Stimulated activated naive CD8-positive, alpha-beta T cell treated with anti-CD3 and anti-CD28 coated beads, Interleukin-15, Interleukin-2, amounts not matched to agents 100 U/mL and 50 U/mL, for 24 hours (primary cell): ENCODE data around the gene COL13A1.

Source experiments
- ATAC-seq: fragments of 150-1000 bp; cut with Tn5 transposase; one replicate; pipeline ENCODE4 v1.10.0; 2021
- DNase-seq: peaks from one replicate; pipeline ENCODE4 v3.0.0; 2021

Gene COL13A1

GRCh38 chr10:69968830-69969229, 167.1 kb downstream of the COL13A1 start:
- ATAC-seq, result no peak
- no peak for DNase-seq

- ATAC-seq (no peak), DNase-seq (no peak)
Observed at GRCh38 chr10:69969977-69970376, 168.3 kb downstream of the COL13A1 start.

DNA sequence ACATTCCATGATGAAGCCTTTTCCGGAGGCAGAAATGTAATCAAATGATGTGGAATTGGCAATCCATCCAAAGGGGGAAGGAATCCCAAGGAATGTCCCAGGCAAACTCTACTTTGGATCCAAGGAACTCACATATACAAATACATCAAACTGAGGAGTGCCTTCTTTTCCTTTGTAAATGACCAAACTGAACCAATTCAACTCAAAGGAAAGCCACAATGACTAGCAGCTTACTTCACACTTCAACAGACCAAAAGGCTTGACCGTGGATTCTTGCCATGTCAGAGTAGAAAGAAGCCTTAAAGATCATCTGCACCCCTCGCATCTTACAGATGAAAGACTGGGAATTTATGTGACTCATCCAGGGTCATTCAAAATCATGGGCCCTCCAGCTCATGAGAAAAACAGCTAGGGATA, 171.3 kb downstream of the COL13A1 start:
- DNase-seq (no peak), ATAC-seq (no peak)

GRCh38 chr10:69973678-69974077, 172.0 kb downstream of the COL13A1 start:
- DNase-seq, result no peak
- no peak for ATAC-seq

GRCh38 chr10:69974551-69975155, 172.9 kb downstream of the COL13A1 start:
- DNase-seq (no peak), ATAC-seq (no peak)

- DNase-seq (no peak), ATAC-seq (no peak)
Observed at GRCh38 chr10:69976795-69977546, 175.3 kb downstream of the COL13A1 start.

GRCh38 chr10:69979174-69979573, 177.5 kb downstream of the COL13A1 start:
- no peak for ATAC-seq
- no peak for DNase-seq

GRCh38 chr10:69980672-69981071, 179.0 kb downstream of the COL13A1 start:
- ATAC-seq (no peak), DNase-seq (no peak)

DNA sequence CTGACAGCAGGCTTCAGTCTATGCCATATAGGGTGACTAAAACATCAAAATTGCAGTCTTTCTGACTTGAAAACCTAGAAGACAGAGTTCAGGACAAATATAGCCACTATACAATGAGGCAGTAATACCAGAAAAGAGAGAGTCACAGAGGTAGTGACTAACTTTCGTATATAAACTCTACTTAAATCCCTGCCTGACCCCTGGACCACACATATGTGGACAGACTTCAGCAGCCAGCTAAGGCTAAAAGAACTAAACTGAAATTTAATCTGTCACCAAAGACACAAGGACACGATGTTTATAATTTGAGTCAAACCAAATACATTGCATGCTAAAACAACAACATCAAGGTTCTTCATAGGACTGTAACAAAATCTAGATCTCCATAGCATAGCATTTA, 186.4 kb downstream of the COL13A1 start:
- ATAC-seq (no peak), DNase-seq (no peak)

DNA sequence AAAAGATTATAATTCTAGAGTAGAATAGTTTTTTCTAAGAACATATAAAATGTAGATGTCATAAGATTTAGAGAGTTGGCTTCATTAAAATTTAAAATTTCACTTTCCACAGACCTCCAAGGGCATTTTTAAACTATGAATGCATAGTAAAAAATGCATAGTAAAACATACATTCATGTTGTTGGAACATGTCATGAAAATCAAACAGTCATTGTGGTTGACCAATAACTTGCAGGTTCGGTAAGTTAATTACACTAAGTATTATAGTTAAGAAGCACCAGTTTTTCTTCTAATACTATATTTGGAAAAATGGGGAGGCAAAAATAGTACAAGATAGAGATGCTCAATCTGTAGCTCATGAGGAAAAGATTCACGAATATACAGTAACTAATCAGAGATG, 189.4 kb downstream of the COL13A1 start:
- no peak for ATAC-seq
- no peak for DNase-seq

DNA sequence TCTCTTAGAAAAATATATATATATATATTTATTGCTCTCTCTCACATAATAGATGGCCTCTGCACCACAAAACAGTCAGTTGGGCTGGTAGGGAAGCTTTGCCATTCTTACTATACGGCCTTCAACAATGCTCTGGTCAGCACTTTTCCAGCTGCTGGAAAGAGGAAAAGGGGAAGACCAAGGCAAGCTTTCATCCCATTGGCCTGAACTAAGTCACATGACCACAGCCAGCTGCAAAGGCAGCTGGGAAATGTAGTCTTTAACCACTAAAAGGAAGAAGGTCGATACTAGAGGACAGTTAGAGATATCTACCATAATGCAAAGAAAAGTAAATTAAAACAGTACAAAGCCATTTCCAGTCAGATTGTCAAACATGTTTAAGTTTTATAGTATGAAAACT, 192.6 kb downstream of the COL13A1 start:
- DNase-seq (no peak), ATAC-seq (no peak)

GRCh38 chr10:69996611-69997010, 194.9 kb downstream of the COL13A1 start:
- no peak for ATAC-seq
- no peak for DNase-seq

GRCh38 chr10:70000262-70000661, 198.6 kb downstream of the COL13A1 start:
- DNase-seq, result no peak
- no peak for ATAC-seq

GRCh38 chr10:70007116-70007820, 205.6 kb downstream of the COL13A1 start:
- ATAC-seq (no peak), DNase-seq (no peak)
